Natural killer cell (primary cell): ENCODE results near the gene IQGAP3. TPM values are rescaled to one million over a fixed set of nuclear protein-coding genes. Genes with fewer than 3 reads are reported as not detected.

ENCODE experiments used
- ATAC-seq, 3 donors: fragments of 150-1000 bp in 2 of 3; fragments of 200-7000 bp in 1 of 3; cut with Tn5 transposase; 1 replicate in 1 of 3; 2 replicates in 2 of 3; pipeline ENCODE4 v1.10.0; 2021; ENCODE audit warnings: mild to moderate bottlenecking in 2 of 3, moderate library complexity in 2 of 3
- DNase-seq, 2 donors: peaks; one replicate each; pipeline versions ENCODE4 v3.0.0 to v3.0.0-alpha.2; 2013 to 2021; ENCODE audit warnings: mixed read lengths in 1 of 2
- H3K27ac ChIP-seq: one replicate; pipeline ENCODE4 v1.5.1; 2013; ENCODE audit warnings: mild to moderate bottlenecking, low read length
- H3K27me3 ChIP-seq: one replicate; pipeline ENCODE4 v1.6.1; 2013; ENCODE audit warnings: low read length; ENCODE audit not compliant: control insufficient read depth, insufficient read depth
- H3K36me3 ChIP-seq: one replicate; pipeline ENCODE4 v1.6.1; 2013; ENCODE audit warnings: low read length; ENCODE audit not compliant: control insufficient read depth, insufficient read depth
- H3K4me1 ChIP-seq: one replicate; pipeline ENCODE4 v1.6.1; 2013; ENCODE audit warnings: low read length; ENCODE audit not compliant: control insufficient read depth, insufficient read depth
- H3K4me3 ChIP-seq: one replicate; pipeline ENCODE4 v1.5.1; 2013; ENCODE audit warnings: low read length
- H3K9me3 ChIP-seq: one replicate; pipeline ENCODE4 v1.6.1; 2013; ENCODE audit warnings: low read length; ENCODE audit not compliant: control insufficient read depth, insufficient read depth
- H3K27ac Mint-ChIP-seq, 2 donors: one replicate each; pipeline ENCODE4 v1.8.0; 2022; ENCODE audit warnings: mild to moderate bottlenecking in 2 of 2, mixed read lengths in 2 of 2, moderate library complexity in 1 of 2
- H3K27me3 Mint-ChIP-seq, 2 donors: one replicate each; pipeline ENCODE4 v1.8.0; 2022; ENCODE audit warnings: low read depth in 2 of 2, mixed read lengths in 2 of 2
- H3K36me3 Mint-ChIP-seq: one replicate; pipeline ENCODE4 v1.8.0; 2022; ENCODE audit warnings: mixed read lengths
- H3K4me1 Mint-ChIP-seq, 2 donors: one replicate each; pipeline ENCODE4 v1.8.0; 2022; ENCODE audit warnings: mixed read lengths in 2 of 2
- H3K4me3 Mint-ChIP-seq: one replicate; pipeline ENCODE4 v1.8.0; 2022; ENCODE audit warnings: mild to moderate bottlenecking, moderate library complexity, mixed read lengths
- H3K9me3 Mint-ChIP-seq, 2 donors: one replicate each; pipeline ENCODE4 v1.8.0; 2022; ENCODE audit warnings: mixed read lengths in 2 of 2
- WGBS: methylation state at CpG from one replicate; pipeline ENCODE4 v1.1.7; 2013; ENCODE audit warnings: missing lambda C conversion rate; ENCODE audit not compliant: insufficient coverage; 5-methylcytosine and 5-hydroxymethylcytosine counted together
- intact Hi-C: fragments of 100-400 bp; cut with micrococcal nuclease; formaldehyde crosslinking; loops from one replicate; pipeline ENCODE4 v1.14.2; 2022
- total RNA-seq, 4 donors: library from RNA; stranded (reverse); fragments of 120-200 nt in 1 of 4; gene quantifications; one replicate each; pipeline versions ENCODE4 v1.2.3 to v1.2.4, GENCODE V29; 2013 to 2022
- TF ChIP-seq, protein P1 (sequence below): fragments of 200-600 bp; IDR thresholded peaks from one replicate; pipeline ENCODE4 v1.8.0; 2022; ENCODE audit warnings: antibody characterized with exemption

IQGAP3 gene
- total RNA-seq, 3 donors from 2014 or later (not counting 1 experiment from before 2014, with no cell fraction given), result 0.08 to 0.21 (median 0.14) TPM

DNA sequence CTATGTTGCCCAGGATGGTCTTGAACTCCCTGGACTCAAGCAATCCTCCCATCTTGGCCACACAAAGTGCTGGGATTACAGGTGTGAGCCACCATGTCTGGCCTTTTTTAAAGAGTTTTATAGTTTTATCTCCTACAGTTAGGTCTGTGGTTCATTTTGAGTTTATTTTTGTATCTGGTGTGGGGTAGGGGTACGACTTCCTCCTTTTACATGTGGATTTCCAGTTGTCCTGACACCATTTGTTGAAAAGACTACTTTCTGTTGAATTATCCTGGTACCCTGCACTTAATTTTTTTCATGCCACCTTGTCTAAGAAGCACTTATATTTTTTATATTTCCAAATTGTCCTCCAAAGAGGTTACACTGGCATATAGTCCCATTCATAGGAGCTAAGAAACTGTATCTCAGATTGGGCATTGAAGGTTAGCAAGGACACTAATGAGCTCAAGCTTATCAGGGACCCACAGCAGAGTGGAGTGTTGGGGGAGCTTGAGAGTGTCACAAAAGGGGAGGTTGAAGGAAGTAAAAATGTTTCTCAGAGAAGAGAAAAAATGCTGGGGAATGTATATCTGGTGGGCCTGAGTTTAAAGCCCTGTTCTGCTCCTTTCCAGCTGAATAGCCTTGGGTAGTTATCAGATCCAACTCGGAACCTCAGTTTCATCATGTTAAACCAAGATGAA, 48.4 kb downstream of the IQGAP3 start:
- peak overlapping the region; percentile 63 for H3K4me3 Mint-ChIP-seq
- DNase-seq, result no peak

DNA sequence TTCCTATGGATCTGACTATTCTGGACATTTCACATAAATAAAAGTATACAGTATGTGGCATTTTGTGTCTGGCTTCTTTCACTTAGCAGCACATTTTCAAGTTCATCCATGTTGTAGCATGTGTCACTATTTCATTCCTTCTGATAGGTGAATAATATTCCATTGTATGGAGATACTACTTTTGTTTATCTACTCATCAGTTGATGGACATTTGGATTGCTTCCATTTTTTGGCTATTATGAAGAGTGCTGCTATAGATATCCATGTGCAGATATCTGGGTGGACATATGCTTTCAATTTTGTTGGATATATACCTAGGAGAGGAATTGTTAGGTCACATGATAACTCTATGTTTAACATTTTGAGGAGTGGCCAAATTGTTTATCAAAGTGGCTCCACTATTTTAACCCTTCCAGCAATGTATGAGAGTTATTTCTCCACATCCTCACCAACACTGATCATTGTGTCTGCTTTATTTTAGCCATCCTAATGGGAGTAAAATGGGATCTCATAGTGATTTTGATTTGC, 49.9 kb downstream of the IQGAP3 start:
- intact Hi-C loops, result no loop called here
- TF ChIP-seq, protein P1, sequence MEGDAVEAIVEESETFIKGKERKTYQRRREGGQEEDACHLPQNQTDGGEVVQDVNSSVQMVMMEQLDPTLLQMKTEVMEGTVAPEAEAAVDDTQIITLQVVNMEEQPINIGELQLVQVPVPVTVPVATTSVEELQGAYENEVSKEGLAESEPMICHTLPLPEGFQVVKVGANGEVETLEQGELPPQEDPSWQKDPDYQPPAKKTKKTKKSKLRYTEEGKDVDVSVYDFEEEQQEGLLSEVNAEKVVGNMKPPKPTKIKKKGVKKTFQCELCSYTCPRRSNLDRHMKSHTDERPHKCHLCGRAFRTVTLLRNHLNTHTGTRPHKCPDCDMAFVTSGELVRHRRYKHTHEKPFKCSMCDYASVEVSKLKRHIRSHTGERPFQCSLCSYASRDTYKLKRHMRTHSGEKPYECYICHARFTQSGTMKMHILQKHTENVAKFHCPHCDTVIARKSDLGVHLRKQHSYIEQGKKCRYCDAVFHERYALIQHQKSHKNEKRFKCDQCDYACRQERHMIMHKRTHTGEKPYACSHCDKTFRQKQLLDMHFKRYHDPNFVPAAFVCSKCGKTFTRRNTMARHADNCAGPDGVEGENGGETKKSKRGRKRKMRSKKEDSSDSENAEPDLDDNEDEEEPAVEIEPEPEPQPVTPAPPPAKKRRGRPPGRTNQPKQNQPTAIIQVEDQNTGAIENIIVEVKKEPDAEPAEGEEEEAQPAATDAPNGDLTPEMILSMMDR, result no peak
- Mint-ChIP-seq H3K4me1 (peaks cover 24 to 25% of the 10 kb centered on the region in 2 donors), H3K27me3 (peaks cover 0 to 2% of the 10 kb centered on the region in 2 donors), H3K36me3 (no peaks in the 10 kb centered on the region), H3K27ac (no peak overlapping the region), H3K9me3 (no peaks in the 10 kb centered on the region), H3K4me3 (no peak overlapping the region)
- H3K36me3 ChIP-seq, result no peaks in the 10 kb centered on the region
- ATAC-seq (no peak), DNase-seq (no peak)
- peaks cover 26% of the 10 kb centered on the region for H3K4me1 ChIP-seq
- no peak overlapping the region for H3K4me3 ChIP-seq
- H3K9me3 ChIP-seq, result no peaks in the 10 kb centered on the region
- no peak overlapping the region for H3K27ac ChIP-seq
- no peaks in the 10 kb centered on the region for H3K27me3 ChIP-seq

More for the DNA sequence above, 48.4 kb downstream of the IQGAP3 start:
- TF ChIP-seq, protein P1, result no peak
- Histone ChIP-seq H3K27ac (peak overlapping the region; percentile 36), H3K27me3 (no peaks in the 10 kb centered on the region), H3K4me1 (peaks cover 29% of the 10 kb centered on the region), H3K9me3 (no peaks in the 10 kb centered on the region), H3K36me3 (no peaks in the 10 kb centered on the region), H3K4me3 (no peak overlapping the region)
- Mint-ChIP-seq H3K27ac (peak overlapping the region; percentile 58 to 93), H3K27me3 (peaks cover 0 to 2% of the 10 kb centered on the region in 2 donors), H3K4me1 (peaks cover 33% of the 10 kb centered on the region in 2 donors), H3K9me3 (no peaks in the 10 kb centered on the region), H3K36me3 (no peaks in the 10 kb centered on the region)
- ATAC-seq, result peak in 1 of 3 donors; percentile 52
- intact Hi-C loops, result loop anchor here (1.0 kb wide), 2 partner anchors 24 to 44 kb away; partner anchors contain the start of gene MEF2D
- 17% methylated on average over 1 of the region's 2 CpGs for WGBS

DNA sequence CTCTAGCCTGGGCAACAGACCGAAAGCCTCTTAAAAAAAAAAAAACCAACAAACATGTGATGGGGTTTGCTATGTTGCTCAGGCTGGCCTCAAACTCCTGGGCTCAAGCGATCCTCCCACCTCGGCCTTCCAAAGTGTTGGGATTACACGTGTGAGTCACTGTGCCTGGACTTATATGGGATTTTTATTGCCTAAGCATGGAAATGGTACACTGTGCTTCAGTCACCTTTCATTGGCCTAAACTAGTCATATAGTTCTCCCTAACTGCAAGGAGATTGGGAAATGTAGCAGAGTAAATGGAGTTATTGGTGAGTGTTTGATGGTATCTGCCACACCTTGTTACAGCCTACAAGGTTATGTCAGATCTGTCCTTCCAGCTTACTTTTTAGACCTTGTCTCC, 54.6 kb downstream of the IQGAP3 start:
- H3K4me1 Mint-ChIP-seq, result no peaks in the 10 kb centered on the region
- Histone ChIP-seq H3K4me1 (no peaks in the 10 kb centered on the region), H3K36me3 (no peaks in the 10 kb centered on the region), H3K27ac (no peak overlapping the region), H3K9me3 (no peaks in the 10 kb centered on the region), H3K27me3 (no peaks in the 10 kb centered on the region), H3K4me3 (no peak overlapping the region)
- DNase-seq, result no peak
- TF ChIP-seq, protein P1, result no peak
- no peak overlapping the region for H3K4me3 Mint-ChIP-seq
- no peaks in the 10 kb centered on the region for H3K36me3 Mint-ChIP-seq
- H3K27ac Mint-ChIP-seq, result no peak overlapping the region
- no peaks in the 10 kb centered on the region for H3K9me3 Mint-ChIP-seq
- intact Hi-C loops, result no loop called here
- 67% methylated on average over 3 of the region's 4 CpGs for WGBS
- no peaks in the 10 kb centered on the region for H3K27me3 Mint-ChIP-seq
- no peak for ATAC-seq

DNA sequence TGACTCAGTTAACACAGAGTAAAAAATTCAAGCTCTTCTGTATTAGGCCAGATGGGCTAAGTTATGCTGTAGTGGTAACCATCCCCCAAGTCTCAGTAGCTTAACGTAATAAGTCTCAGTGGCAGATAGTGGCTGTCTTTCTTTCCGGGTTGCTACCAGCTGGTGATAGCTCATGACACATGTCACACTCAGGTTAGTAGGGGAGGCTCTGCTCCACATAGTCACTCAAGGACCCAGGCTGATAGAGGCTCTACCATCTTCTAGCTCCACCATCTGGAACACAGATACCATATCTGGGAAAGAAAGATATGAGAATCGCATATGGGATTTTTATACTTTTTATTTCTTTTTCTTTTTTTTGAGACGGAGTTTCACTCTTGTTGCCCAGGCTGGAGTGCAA, 55.5 kb downstream of the IQGAP3 start:
- no peaks in the 10 kb centered on the region for H3K9me3 Mint-ChIP-seq
- Histone ChIP-seq H3K36me3 (no peaks in the 10 kb centered on the region), H3K9me3 (no peaks in the 10 kb centered on the region), H3K27me3 (no peaks in the 10 kb centered on the region), H3K4me3 (no peak overlapping the region), H3K4me1 (no peaks in the 10 kb centered on the region), H3K27ac (no peak overlapping the region)
- TF ChIP-seq, protein P1, result no peak
- no peak overlapping the region for H3K27ac Mint-ChIP-seq
- no peaks in the 10 kb centered on the region for H3K27me3 Mint-ChIP-seq
- intact Hi-C loops, result no loop called here
- DNase-seq (no peak), ATAC-seq (no peak)
- H3K4me3 Mint-ChIP-seq, result no peak overlapping the region
- 95% methylated on average over 4 of the region's 4 CpGs for WGBS
- peaks cover 0 to 7% of the 10 kb centered on the region in 2 donors for H3K4me1 Mint-ChIP-seq
- H3K36me3 Mint-ChIP-seq, result no peaks in the 10 kb centered on the region
